ENCODE data around the gene ENTPD6.

- TF ChIP-seq CTCF (IDR thresholded peaks at IDR 0.05): no peak
- no peak for TF ChIP-seq POLR2A (IDR thresholded peaks at IDR 0.05)
Measured at GRCh38 chr20:25252230-25252651, 56.7 kb downstream of the ENTPD6 start.

Data from heart left ventricle (tissue), 13 donors.